IPS-NIHi11 (cell line): ENCODE measurements around the gene SLC6A1.
A peak's percentile ranks its signal among the peaks of the same experiment; 100 is the strongest.

Experiments used
- DNase-seq: peaks from one replicate; pipeline ENCODE4 v3.0.0; 2012; ENCODE audit warnings: mixed read lengths, low spot score

The SLC6A1 gene

GRCh38 chr3:10993729-10994065 lies 1.1 kb downstream of the SLC6A1 start:
- DNase-seq, result no peak

DNA sequence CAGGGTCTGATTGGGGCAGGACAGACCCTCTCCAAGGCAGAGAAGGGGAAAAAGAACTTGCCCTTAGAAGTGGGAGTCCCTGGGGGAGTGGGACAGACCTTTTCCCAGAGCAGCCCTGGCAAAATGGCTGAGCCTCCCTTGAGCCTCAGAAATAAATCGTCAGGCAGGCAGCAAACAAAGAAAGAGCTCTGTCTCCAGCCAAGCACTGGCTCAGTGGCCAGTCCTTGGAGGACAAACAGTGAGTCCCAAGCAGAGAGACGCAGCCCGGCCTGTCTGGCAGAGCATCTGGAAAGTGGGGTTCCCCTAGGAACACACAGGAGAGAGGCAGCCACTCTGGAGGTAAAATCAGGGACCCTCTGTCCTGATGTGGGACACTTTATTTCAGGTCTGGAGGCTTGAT lies 1.8 kb downstream of the SLC6A1 start:
- no peak for DNase-seq

DNA sequence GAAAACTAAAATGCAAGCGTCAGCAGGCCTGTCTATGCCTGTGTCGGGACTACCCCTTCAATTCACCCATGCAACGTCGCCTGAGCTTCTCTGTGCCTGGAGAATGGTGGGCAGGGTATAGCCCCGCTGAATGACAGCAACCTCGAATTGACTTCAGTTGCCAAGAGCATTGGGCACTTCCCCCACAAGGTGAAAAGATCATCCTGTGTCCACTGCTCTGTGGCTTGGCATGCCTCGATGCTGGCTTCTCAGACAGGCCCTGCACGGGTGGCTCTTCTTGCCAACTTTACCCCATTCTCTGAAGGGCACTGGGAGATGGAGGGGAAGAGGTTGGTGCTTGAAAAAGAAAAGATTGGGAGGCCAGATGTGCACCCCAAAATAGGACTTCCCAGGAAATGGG lies 3.3 kb downstream of the SLC6A1 start:
- DNase-seq, result no peak

DNA sequence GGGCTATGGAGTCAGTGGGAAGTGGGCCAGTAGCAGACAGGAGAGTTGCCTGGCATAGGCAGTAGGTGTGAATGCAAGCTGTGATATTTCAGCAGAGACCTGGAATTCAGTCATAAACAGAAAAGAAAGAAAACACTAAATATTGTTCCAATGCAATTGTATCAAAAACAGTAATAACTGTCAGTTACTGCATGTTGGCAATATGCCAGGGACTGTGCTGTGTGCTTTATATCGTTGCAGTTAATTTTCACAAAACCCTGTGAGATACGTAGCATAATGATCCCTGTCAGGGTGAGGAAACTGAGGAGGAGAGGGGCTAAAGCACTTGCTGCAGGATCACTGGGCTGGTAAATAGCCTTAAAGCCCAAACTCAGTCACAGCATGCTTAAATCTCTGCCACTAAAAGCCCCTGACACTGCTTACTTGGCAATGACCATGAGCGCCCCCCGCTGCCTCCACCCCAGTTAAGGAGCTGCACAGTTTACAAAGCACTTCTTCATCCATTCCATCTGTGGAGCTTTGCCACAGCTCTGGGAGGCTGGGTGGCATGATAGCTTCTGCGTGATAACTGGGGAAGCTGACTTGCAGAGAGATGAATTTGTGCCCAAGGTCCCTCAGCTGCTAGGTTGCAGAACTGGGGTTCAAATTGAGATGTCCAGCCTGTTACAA lies 3.9 kb downstream of the SLC6A1 start:
- no peak for DNase-seq

- DNase-seq, result no peak
Measured at GRCh38 chr3:10997196-10997595, 4.6 kb downstream of the SLC6A1 start.

- no peak for DNase-seq
Measured at GRCh38 chr3:10998542-10998941, 6.0 kb downstream of the SLC6A1 start.

DNA sequence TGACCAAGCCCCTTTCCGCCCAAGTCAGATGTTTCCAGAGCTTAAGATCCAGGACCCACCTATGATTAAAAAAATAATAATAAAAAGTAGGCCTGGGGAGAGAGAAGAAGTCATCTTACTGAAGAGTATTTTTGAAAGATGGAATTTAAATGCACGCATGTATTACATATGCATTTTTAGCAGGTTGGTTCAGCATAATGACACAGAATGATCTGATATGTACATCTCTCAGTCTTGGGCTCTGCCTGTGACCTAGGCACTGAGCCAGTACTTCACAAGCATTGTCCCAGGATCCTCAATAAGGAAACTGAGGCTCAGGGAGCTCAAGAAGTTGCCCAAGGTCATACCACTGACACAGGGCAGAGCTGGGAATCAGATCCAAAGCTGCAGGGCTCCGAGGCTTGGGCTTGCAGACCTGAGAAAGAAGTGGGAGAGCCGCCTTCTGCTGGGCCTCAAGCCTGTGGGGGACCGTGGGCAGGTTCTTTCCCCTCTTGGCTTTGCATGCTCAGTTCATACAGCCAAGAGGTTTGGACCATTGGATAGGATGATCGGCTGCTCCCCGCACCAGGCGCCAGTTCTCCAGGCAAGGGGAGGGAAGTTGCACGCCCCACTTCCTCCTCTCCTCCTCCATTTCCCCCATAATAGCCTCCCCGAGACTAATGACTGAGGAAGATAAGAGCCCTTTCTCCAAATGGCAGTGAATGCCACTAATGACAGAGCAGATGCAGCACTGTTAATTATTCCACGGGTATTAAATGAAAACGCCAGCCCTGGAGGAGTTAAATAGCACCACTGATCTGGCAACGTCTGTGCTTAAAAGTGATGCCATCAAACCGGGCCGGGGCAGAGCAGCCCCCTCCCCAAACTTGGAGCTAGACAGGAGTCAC lies 6.9 kb downstream of the SLC6A1 start:
- no peak for DNase-seq

DNA sequence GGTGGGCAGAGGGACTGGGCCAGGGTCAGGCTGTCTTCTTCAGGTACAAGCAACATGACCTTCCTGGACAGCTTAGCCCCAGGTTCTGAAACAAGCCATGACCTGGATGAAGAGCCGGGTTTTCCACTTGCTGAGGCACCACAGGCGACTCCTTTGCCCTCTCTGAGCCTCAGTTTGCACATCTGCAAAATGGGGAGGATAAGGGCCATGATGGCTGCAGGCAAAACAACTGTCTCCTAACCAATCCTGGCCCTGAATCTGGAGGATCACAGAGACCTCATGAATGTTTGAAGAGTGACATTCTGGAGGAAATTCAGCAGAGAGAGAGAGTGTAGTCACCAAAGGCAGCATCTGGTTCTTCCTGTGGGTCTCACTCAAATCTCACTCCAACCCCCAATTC lies 8.0 kb downstream of the SLC6A1 start:
- DNase-seq, result no peak

- no peak for DNase-seq
Measured at GRCh38 chr3:11001020-11001657, 8.6 kb downstream of the SLC6A1 start.

DNA sequence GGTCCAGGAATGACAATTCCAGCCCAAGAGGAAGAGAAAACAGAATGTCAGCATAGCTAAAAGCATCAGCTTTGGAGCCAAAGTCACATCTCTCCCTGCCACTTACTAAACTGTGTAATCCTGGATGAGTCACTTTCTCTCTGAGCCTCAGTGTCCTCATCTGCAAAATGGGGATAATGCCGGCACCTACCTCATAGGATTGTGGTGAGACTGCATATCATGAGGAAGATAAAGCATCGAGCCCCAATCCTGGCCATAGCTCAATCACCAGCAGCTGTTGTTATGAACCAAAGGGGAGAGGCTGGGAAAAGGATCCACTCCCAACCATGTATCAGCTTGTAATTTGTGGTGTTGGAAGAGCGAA lies 9.1 kb downstream of the SLC6A1 start:
- DNase-seq, result no peak

GRCh38 chr3:11002371-11002807 lies 9.8 kb downstream of the SLC6A1 start:
- no peak for DNase-seq

GRCh38 chr3:11004563-11004962 lies 12.0 kb downstream of the SLC6A1 start:
- no peak for DNase-seq

GRCh38 chr3:11005686-11006256 lies 13.2 kb downstream of the SLC6A1 start:
- no peak for DNase-seq

GRCh38 chr3:11006986-11007933 lies 14.7 kb downstream of the SLC6A1 start:
- peak; percentile 85 for DNase-seq

- DNase-seq, result no peak
Measured at GRCh38 chr3:11009898-11010297, 17.4 kb downstream of the SLC6A1 start.

DNA sequence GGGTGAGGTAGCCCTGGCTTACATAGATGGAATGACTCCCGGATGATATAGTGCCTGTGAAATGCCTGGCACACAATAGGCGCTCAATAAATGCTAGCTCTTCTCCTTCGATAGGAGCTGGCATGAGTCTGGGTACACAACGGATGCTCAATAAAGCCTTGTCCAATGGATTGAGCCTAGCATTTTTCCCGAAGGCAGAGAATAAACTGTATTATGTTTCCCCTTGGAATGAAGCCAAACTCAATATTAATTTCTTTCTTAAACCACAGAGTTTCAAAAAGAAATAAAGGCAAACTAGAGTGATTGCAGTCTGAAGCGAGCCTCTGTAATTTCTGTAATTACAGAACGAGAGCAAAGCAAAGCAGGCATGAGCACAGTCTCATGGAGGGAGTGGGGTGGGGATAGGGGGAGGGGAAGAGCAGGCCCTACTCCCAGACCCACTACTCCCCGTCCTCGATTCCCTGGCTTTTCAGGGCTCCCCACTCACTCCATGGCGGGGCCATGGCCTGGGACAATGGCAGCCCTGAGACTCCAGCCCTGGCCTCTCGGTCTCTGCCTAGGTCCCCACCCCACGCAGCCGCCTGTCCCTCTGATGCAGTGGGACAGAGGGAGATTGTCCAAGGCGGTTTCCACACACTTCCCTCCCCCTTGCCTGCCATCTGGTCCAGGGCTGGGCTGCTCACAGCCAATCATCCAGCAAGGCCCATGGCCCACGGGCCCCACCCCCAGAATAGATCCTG lies 18.0 kb downstream of the SLC6A1 start:
- no peak for DNase-seq

DNA sequence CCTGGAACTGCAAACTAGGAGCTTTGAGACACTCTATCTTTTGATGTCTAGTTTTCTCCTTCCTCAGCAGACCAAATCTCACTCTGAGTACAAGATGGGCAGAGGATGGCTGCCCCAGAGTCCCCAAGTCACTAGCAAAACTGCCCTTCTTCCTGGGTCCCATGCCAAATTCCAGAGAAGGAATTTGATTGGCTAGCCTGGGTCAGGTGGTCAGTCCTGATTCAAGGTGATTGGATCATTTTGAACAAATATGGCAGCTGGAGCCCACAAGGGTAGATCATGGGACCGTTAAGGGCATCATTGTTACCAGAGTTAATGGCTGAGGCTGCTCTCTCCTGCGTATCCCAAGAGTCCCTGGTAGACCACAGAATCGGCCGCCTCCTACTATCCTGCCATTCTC lies 21.7 kb downstream of the SLC6A1 start:
- no peak for DNase-seq

GRCh38 chr3:11014752-11015151 lies 22.2 kb downstream of the SLC6A1 start:
- DNase-seq, result no peak

DNA sequence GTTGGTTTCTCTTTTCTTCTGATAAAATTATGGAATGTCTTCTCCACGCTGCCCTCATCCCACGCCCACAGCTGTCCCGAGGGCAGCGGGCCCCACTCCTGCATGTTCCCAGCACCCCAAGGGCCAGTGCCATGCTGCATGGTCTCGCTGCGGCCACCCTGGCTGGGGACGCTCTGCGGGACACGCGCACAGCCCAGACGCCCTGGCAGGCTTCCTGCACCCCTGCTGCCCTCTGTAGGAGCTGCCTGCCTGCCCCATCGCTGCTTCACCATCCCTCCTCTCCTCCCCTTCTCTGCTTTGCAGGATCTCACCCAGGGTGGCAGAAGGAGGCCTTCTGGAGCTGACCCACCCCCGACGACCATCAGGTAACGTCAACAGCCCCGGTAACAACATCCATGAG lies 22.8 kb downstream of the SLC6A1 start:
- no peak for DNase-seq

DNA sequence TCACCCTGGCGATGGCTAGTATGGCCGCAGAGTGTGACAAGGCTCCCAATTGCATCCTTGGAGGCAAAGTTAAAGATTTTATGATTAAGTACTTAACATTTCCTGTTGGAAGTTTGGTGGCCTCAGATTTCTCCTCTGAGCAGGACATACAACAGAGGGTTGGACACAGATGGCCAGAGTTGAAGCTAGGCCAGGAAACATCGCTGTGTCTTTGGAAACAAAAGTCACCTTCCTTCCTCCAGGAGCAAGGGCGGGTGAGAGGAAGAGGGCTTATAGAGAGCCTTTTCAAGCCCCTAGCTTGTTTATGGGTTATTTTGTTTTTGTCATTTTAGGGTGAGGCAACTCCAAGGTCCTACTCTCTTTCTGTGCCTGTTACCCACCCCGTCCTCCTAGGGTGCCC lies 24.2 kb downstream of the SLC6A1 start:
- no peak for DNase-seq
